Measurements from ENCODE around the gene TNFRSF4.

Gene TNFRSF4

GRCh38 chr1:1232208-1232795 is 18.3 kb upstream of the TNFRSF4 start, which contains the start of gene B3GALT6:
Gene B3GALT6 (plus strand): TSS chr1:1232237. CDS start chr1:1232279, 42 bp downstream.
- no peak for DNase-seq

DNA sequence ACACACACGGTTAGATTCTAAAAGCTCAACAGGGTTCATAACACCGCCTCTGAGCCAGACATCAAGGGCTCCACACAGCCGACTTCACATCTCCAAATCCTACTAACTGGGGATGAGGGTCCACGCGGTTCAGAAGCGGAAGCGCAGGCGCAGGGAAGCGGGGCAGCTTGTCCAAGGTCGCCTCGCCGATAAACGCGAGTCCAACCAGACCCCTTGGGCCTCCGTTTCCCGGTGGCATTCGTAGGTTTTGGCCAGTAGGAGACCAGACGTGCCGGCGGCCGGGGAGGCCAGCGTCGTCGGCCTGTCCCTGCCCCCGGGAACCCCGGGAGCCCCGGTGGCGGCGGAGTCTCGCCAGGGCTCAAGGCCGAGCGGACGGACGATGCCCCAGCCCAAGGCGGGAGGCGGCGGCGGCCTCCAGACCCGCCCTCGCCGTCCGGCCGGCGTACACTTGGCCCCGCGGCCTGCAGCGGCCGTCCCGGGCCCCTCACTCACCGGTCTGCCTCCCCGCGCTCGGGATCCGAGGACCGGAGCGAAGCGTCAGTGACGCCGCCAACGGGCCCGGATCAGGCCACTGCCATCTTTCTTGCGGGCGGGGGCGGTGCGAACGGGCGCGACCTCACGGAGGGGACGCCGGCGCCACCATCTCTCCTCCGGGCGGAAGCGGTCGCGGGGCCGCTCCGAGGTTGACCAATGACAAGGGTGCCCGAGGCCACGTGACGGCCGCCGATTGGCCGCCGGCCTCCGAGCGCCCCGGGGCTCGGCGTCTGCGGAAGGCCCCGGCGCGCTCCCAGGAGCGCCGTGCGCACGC is 17.7 kb upstream of the TNFRSF4 start, which contains the start of gene SDF4:
Gene SDF4, minus strand, starts transcription at position 602 of the 808 bp plus-strand sequence. CDS start 3,229 bp downstream, outside the sequence.
- DNase-seq: peak; percentile 58

DNA sequence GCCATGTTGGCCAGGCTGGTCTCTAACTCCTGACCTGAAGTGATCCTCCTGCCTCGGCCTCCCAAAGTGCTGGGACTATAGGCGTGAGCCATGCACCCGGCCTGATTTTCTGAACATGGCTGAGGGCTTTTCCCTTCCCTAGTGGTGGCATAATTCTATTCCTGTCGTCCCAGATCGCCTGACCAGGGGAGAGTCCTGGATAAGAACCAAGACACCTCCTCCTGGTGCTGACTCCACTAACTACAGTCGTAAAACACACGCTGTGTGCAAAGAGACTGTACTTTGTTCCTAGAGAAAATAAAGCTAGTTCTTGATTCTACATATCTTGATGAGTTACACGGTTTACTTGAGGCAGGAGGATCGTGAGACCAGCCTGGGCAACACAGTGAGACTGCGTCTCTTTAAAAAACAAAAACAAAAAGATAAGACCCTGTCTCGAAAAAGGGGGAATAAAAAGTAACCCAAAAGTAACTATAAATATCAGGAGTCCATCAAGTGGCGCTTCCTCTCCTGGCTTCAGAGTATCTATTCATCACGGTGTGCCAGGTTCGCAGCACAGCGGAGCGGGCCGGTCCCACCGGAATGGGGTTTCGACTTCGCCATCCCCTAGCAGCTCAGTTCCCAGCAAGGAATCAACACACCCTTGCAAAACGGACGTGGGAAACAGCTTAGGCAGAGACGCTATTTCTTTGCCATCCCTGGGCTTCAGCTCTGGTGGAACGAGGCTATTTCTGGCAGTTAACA is 16.9 kb upstream of the TNFRSF4 start:
- DNase-seq: no peak

DNA sequence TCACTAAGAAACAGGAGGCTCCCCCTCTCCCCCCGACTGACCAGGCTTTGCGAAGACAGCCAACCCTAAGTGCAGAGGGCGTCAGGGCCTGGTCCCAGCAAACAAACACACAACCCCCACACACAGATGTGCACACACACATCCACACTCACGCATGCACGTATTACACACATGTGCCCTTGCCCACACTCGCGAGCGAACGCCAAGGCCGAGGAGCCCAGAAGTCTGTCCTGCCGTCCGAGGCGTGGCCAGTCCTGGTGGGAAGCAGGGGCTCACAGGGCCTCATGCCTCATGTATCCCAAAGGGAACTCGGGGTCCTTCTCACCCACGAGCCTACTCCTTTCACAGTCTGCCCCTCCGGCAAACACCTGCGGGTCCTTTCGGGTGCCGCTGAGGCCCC is 15.8 kb upstream of the TNFRSF4 start:
- DNase-seq: no peak

DNA sequence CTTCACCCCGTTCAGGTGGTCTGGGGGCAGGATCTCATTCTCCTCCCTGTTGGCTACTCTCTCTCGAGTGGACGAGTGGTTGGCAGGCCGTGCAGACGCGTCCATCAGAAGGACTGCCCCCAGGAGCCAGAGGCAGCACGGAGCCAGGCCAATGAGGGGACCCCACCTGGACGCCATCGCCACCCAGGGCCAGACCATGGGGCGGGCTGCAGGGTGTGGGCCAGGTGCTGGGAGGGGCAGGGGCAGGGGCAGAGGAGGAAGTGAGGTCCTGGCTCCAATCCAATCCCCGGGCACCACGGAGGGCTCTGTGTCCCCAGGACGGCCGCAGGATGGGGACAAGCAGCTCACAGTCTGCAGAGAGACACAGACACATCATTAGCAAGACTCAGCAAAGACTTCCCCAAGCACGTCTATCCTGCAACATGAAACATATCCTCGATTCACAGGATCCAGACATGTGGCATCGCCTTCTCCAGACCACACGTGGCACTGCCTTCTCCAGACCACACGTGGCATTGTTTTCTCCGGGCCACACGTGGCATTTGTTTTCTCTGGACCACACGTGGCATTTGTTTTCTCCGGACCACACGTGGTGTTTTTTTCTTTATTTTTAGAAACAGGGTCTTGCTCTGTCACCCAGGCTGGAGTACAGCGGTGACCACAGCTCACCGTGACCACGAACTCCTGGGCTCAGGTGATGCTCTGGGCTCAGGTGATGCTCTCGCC is 14.8 kb upstream of the TNFRSF4 start:
- DNase-seq: no peak

DNA sequence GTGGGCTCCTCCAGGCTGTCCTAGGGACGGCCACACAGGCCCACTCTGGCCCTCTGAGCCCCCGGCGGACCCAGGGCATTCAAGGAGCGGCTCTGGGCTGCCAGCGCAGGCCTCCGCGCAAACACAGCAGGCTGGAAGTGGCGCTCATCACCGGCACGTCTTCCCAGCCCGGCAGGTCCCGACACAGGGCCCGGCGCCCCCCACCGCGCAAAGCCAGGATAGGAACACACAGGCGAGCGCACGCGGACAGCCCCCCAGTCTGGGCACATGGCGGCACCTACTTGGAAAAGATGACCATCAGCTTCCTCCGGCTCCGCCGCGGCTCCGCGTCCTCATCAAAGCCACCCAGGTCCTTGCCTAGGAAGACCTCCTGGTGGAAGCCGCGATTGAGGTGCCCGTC is 14.2 kb upstream of the TNFRSF4 start:
- DNase-seq: no peak

- no peak for DNase-seq
These were observed 13.4 kb upstream of the TNFRSF4 start for GRCh38 chr1:1227386-1227785.

DNA sequence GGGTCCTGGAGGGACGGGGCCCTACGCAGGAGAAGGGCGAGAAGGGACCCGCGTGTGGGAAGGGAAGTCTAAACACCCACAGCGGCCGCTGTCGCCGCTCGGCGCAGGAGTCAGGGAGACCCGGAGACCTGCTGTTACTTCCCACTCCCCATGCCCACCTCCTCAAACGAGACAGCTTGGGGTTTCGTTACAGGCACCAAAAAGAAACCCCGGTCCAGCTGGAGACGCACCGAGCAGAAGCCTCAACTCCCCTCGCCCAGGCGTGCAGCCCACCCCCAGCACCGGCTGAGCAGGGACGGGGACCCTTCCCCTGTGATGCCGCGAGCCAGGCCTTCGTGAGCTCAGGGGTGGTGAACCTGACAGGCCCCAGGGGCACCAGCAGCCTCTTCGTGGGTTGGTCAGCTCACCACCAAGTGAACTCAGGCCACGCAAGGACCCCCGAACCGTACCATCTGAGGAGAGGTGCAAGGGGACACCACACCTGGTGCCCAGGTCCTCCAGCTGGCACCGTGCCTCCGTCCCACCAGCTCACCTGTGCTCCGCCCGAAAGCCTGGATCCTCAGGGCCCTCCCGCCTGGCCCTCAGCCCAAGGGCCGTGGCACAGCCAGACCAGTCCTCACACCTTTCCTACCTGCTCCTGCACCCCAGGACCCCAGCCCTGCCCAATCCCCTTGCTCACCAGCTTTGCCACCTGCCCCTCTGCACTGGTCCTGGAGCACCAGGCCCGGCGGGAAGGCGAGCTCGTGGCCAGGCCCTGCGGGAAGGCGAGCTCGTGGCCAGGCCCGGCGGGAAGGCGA is 12.8 kb upstream of the TNFRSF4 start:
- no peak for DNase-seq

DNA sequence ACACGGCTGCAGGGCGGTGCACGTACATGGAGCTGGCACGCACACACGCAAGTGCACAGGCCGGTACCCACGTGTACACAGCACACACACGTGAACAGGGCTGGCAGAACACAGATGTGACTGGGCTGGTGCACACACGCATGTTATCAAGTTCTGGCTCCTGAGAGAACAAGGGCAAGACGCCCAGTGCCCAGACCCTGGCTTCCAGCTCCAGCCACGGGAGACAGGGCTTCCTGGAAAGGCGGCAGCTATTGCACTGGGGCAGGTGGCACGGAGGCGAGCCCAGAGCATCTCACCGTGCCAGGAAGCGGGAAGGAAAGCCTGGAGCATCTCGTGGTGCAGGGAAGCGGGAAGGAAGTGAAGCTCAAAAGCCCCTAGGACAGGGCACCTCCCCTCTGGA is 12.0 kb upstream of the TNFRSF4 start:
- DNase-seq: no peak

GRCh38 chr1:1225238-1225845 is 11.4 kb upstream of the TNFRSF4 start:
- no peak for DNase-seq

DNA sequence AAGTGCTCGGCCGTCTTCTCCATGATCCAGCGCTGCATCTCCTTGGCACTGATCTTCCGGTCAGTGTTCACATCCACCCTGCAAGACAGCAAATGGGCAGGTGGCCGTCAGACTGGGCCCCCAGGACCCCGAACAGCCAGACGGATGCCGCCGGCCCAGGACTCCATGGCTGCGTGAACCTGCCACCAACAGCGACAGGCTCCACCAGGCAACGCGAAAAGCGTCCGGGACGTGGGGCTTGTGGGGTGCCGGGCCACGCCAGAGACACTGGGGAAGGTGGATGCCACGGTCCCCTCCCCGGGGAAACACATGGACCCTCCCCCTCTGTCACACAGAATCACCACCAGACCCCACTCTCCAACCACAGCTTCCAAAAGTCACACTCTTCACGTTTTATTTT is 9.9 kb upstream of the TNFRSF4 start:
- no peak for DNase-seq

- no peak for DNase-seq
These were observed 9.4 kb upstream of the TNFRSF4 start for GRCh38 chr1:1223321-1223720.

DNA sequence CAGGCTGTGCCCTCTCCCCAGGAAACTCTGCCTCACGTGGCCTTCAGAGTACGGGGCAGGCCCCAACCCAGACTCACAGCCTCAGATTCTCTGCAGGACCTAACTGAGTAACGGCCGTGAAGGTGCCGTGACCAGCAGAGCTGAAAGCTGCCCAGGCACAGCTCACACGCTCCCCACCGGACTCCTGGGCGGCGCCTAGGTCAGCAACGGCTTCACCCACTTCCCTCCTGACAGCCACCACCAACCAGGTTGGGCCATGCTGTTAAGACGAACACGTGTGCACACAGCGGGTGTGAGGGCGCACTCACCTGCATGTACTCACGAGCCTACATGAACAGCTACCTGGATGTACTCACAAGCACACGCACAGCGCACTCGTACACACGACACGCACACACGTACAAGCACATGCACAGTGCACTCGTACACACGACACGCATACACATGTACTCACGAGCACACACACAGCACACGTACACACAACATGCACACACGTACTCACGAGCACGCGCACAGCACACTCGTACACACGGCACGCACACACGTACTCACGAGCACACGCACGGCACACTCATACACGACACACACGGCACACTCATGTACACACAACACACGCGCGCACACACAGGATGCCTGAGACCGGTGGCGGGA is 8.7 kb upstream of the TNFRSF4 start:
- DNase-seq: no peak

DNA sequence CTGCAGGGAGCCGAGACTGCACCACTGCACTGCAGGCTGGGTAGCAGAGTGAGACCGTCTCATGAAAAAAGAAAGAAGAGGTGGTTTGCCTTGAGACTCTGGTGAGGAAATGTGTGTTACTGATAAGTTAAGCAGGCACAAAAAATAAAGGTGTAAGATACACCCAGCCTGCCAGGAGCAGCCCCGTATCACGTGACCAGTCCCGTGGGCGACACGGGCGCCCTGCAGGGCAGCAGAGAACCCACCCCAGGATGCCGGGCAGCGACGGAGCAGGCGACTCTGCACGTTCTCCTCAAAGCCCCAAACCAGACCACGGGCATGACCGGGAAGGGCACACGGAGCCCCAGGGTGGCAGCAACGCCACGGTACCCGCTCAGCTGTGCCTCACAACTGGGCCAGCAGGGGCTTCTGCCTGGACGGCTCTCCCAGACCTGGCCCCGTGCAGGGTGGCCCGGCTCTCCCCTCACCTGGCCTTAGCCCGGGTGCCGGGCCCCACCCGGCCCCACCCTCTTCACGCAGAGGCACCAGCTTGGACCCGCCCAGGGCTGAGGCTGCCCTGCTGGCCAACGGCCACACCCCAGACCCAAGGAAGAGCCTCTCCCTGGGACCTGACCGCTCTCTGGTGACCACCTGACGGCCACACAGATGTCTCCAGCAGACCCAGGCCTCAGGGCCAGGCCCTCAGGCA is 8.1 kb upstream of the TNFRSF4 start:
- DNase-seq: no peak

DNA sequence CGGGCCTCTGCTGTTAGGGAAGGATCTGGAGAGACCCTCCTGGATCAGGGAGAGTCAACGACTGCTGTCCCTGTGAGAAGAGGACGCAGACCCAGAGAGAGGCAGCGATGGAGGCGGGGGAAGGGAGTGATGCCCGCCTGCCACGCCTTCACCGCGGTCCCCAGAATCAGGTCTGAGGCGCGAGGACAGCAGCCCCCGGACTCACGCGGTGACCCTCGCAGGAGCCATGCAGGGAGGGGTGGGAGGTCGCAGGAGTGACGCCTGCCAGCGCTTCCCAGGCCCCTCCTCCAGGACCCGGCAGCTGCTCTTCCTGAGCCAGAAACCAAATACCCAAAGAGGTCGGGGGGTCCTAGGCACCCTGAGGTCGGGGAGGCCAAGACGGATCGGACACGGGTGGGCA is 6.2 kb upstream of the TNFRSF4 start:
- DNase-seq: no peak

GRCh38 chr1:1219341-1219740 is 5.4 kb upstream of the TNFRSF4 start:
- no peak for DNase-seq

- DNase-seq: no peak
These were observed 4.7 kb upstream of the TNFRSF4 start for GRCh38 chr1:1218524-1219200.

DNA sequence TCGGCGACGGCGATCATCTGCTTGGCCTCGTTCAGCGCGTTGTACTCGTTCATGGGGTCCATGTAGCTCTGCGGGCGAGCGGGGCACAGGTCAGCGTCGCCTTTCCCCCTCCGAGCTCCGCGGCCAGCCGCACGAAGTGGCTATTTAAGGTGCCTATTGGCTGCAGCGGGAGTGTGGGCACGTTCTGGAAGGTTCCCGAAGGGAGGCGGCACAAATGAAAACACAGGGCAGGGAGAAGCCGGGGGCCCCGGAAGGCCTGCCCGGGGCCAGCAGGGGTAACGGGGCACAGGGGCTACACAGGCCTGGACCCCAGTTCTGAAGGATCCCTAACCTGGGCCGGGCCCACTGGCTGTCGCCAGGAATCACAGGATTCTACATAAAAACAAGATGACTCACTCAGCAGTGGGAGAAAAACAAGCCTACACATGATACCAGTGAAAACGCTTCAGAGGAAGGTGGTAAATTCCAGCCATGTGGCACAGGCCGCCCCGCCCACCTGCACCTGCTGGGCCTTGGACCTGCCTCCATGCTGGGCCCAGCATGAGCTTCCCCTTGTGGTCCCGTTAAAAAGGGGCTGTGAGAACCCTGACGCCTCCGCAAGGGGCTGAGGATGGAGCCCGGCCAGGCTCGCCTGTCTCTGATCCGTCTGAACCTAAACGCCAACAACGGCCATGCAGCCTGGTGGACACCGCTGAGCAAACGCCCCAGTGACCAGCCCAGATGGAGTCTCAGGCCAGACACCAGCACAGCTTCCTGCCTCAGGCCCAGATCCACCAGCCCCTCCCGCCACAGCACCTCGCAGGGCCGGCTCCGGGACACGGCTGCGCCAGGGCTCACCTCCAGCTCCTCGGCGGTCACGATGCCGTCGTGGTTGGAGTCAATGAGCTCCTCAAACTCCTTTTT is 3.9 kb upstream of the TNFRSF4 start:
- DNase-seq: no peak

Measured in NCI-H1436 treated with DMSO at 0.1 percent for 48 hours (cell line).